Activated CD4-positive, CD25-positive, alpha-beta regulatory T cell (primary cell): Measurements from ENCODE around the gene TBC1D13.
"Not testable (repeated sequence)": the region's sequence is repeated elsewhere in the genome, so short reads cannot be mapped to it uniquely, and the experiment has no call there.

Experiments
- DNase-seq, 4 experiments: peaks; one replicate each; lab custom pipeline; 2025; lab: John Stamatoyannopoulos, UW

Gene TBC1D13

GRCh38 chr9:128785427-128785826, 1.6 kb upstream of the TBC1D13 start:
- DNase-seq = no peak

- no peak for DNase-seq
Measured at GRCh38 chr9:128787659-128788058, 606 bp downstream of the TBC1D13 start.

GRCh38 chr9:128788445-128788844, 1.4 kb downstream of the TBC1D13 start:
- no peak for DNase-seq

- DNase-seq = no peak
Measured at GRCh38 chr9:128790536-128790935, 3.5 kb downstream of the TBC1D13 start.

- no peak for DNase-seq
Measured at GRCh38 chr9:128792134-128792533, 5.1 kb downstream of the TBC1D13 start.

GRCh38 chr9:128792978-128793686, 6.1 kb downstream of the TBC1D13 start:
- DNase-seq = no peak

- DNase-seq = not testable (repeated sequence)
Measured at GRCh38 chr9:128794961-128795360, 7.9 kb downstream of the TBC1D13 start.

GRCh38 chr9:128798896-128799295, 11.8 kb downstream of the TBC1D13 start:
- DNase-seq = no peak

- DNase-seq = no peak
Measured at GRCh38 chr9:128800061-128800460, 13.0 kb downstream of the TBC1D13 start.

GRCh38 chr9:128802482-128802881, 15.4 kb downstream of the TBC1D13 start:
- DNase-seq = no peak

- DNase-seq = no peak
Measured at GRCh38 chr9:128805661-128806060, 18.6 kb downstream of the TBC1D13 start.

- DNase-seq = no peak
Measured at GRCh38 chr9:128807827-128808226, 20.8 kb downstream of the TBC1D13 start.

GRCh38 chr9:128808543-128808942, 21.5 kb downstream of the TBC1D13 start:
- no peak for DNase-seq

GRCh38 chr9:128809036-128809599, 22.1 kb downstream of the TBC1D13 start:
- no peak for DNase-seq

- DNase-seq = no peak
Measured at GRCh38 chr9:128809831-128810230, 22.8 kb downstream of the TBC1D13 start.

GRCh38 chr9:128810873-128811272, 23.8 kb downstream of the TBC1D13 start:
- DNase-seq = no peak

- peak; percentile 92 to 95 (median 94) for DNase-seq
Measured at GRCh38 chr9:128818099-128818838, 31.2 kb downstream of the TBC1D13 start, which contains the start of gene ENDOG. TSS of gene ENDOG (plus strand) at chr9:128818500. CDS start at chr9:128818685, 185 bp downstream.

- DNase-seq = peak in 2 of 4 experiments; percentile 29 to 34
Measured at GRCh38 chr9:128818839-128819715, 32.0 kb downstream of the TBC1D13 start.

GRCh38 chr9:128819716-128820664, 32.9 kb downstream of the TBC1D13 start:
- no peak for DNase-seq

GRCh38 chr9:128820665-128821583, 33.9 kb downstream of the TBC1D13 start:
- DNase-seq = no peak
